GM21717 (cell line): ENCODE results near the gene OPN1MW3.
"Not testable (repeated sequence)": the region's sequence is repeated elsewhere in the genome, so short reads cannot be mapped to it uniquely, and the experiment has no call there.

ENCODE experiments used
- ATAC-seq: cut with Tn5 transposase; IDR thresholded peaks from one replicate; pipeline ENCODE4 v1.9.1; 2021; ENCODE audit warnings: mild to moderate bottlenecking, moderate library complexity; ENCODE audit not compliant: unreplicated experiment

Gene OPN1MW3

DNA sequence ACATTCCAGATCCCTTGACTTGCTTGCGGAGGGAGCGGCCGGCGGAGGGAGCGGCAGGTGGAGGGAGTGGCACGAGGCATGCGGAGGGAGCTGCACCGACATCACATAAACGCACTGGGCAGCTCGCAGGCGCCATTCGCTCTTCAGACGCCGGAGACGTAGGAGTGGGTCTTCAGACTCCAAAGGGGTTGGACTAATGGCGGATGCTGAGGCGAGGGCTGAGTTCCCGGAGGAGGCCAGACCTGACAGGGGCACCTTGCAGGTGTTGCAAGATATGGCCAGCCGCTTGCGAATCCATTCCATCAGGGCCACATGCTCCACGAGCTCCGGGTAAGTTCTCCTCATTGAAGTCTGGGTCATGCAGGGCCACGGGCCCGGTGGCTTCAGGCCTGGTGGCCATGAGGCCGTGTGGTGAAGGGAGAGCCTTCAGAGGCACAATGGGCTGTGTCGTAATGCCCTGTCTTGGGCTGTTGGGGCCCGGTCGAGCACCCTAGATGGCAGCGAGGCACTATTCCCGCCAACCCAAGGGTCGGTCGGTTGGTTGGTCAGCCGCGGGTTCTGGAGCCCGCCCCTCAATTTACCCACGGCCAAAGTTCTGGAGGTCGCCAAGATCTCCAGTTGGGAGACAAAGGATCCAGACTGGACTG is 38.4 kb downstream of the OPN1MW3 start, which contains the start of gene TKTL1:
TKTL1 (plus strand) TSS at position 132 of the 647 bp plus-strand sequence; CDS start at position 197, 65 bp downstream.
- no peak for ATAC-seq

DNA sequence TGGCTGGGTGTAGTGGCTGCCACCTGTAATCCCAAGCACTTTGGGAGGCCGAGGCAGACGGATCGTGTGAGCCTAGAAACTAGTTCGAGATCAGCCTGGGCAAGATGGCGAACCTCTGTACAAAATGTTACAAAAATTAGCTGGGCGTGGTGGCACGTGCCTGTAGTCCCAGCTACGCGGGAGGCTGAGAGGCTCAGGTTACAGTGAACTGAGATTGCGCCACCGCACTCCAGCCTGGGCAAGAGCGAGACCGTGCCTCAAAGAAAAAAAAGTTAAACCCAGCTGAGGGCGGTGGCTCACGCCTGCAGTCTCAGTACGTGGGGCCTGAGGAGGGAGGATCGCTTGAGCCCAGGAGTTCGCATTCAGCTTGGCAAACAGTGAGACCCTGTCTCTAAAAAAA is 39.3 kb downstream of the OPN1MW3 start:
- ATAC-seq = no peak

DNA sequence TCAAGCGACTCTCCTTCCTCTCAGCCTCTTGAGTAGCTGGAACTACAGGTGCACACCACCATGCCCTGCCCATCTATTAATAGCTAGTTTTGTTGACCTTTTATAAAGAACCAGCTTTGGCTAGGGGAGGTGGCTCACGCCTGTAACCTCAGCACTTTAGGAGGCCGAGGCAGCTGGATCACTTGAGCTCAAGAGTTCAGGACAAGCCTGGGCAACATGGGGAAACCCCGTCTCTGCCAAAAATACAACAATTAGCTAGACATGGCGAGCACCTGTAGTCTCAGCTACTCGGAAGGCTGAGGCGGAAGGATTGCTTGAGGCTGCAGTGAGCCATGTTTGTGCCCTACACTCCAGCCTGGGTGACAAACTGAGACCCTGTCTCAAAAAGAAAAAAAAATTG is 40.9 kb downstream of the OPN1MW3 start:
- no peak for ATAC-seq

DNA sequence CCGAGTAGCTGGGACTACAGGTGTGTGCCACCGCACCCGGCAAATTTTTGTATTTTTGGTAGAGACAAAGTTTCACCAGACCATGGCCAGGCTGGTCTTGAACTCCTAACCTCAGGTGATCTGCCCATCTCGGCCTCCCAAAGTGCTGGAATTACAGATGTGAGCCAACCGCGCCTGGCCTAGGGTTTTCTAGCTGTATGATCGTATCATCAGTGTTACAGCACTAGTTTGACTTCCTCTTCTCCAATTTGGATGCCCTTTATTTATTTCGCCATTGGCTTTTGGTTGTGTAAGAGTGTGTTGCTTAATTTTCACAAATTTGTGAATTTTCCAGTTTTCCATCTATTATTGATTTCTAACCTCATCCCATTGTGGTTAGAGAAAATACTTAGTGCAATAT is 43.4 kb downstream of the OPN1MW3 start:
- ATAC-seq = no peak

DNA sequence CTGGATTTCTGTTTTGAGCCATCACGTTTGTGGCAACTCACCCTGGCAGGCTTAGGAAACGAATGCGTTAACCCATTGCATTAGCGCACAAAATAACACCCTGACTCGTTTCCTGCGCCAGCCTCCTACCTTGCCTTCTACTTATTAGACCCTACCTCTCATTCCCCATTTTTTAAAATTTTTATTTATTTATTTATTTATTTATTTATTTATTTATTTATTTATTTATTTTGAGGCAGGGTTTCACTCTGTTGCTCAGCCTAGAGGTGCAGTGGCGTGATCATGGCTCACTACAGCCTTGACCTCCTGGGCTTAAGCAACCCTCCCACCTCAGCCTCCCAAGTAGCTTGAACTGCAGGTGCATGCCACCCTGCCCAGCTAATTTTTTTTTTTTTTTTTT is 45.6 kb downstream of the OPN1MW3 start:
- ATAC-seq = not testable (repeated sequence)

DNA sequence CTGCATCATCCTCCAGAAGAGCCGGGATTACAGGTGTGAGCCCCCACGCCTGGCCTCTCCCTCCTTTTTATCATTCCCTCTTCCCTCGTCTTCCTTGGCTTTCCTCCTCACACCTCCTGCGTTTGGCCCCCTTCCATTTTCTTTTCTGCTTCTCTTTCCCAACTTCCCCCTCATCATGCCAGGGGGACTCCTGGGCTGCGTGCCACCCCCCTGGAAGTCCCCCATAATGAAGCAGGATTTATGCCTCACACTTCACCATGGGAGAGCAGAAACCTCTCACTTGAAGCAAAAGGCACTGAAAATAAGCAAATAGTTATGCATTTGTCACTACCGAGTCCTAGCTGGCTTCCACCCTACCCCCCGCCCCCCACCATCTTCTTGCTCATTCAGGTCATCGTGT is 46.1 kb downstream of the OPN1MW3 start:
- ATAC-seq = no peak

DNA sequence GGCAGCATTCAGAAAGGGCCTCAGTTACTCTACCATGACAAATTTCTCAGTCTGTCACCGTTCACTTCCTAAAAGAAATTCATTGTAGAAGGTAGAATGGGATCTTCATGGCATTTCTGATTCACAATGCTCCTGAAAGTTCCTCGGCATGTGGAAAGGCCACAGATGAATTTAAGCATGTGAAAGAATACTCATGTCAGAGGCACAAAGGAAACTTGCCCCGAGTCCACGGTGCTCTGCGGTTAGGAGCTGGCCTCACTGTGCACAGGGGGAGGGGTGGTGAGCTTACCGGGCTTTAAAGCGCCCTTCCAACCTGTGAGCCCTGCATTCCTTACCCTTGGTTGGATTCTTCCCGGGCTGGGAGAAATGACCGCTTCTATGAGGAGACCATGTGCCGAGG is 47.5 kb downstream of the OPN1MW3 start:
- no peak for ATAC-seq

DNA sequence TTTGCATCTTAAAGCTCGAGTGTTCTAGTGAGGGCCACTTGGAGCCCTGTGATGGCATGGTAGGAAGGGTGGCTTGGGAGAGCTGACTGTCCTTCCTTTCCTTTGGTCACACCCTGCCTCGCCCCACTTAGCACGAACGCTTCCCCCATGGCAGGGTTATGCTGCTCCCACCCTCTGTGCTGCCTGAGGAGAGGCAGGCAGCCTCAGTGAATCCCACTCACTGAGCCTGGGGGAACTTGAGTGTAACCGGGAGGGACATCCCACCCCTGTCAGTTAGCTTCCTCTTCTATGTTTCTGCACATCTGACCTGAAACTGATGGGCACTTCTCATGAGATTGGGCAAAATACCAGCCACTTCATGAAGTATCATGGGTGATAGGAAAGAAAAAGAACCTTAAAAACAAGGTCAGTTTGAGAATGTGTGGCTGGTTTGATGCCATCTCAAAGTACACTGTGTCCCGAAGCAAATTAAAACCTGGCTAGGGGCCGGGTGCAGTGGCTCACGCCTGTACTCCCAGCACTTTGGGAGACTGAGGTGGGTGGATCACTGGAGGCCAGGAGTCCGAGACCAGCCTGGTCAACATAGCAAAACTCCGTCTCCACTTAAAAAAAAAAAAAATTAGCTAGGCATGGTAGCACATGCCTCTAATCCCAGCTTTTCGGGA is 48.3 kb downstream of the OPN1MW3 start:
- no peak for ATAC-seq

DNA sequence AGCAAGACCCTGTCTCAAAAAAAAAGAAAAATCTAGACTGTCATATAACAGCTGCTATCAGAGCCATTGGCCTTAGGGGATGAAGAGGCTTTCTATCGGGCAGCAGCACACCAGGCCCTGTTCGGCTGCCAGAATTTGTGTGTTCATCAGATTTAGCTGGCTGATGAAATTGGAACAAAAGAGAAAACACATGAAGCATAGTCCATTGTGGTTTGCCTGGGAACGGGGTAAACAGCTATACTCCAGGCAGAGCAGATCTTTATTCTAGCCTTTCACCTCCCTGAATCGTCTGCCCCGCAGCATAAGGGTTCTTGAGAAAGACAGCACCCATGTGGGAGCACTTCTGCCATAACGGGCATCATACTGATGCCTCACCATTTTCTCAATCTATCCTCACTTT is 49.8 kb downstream of the OPN1MW3 start:
- ATAC-seq = no peak

DNA sequence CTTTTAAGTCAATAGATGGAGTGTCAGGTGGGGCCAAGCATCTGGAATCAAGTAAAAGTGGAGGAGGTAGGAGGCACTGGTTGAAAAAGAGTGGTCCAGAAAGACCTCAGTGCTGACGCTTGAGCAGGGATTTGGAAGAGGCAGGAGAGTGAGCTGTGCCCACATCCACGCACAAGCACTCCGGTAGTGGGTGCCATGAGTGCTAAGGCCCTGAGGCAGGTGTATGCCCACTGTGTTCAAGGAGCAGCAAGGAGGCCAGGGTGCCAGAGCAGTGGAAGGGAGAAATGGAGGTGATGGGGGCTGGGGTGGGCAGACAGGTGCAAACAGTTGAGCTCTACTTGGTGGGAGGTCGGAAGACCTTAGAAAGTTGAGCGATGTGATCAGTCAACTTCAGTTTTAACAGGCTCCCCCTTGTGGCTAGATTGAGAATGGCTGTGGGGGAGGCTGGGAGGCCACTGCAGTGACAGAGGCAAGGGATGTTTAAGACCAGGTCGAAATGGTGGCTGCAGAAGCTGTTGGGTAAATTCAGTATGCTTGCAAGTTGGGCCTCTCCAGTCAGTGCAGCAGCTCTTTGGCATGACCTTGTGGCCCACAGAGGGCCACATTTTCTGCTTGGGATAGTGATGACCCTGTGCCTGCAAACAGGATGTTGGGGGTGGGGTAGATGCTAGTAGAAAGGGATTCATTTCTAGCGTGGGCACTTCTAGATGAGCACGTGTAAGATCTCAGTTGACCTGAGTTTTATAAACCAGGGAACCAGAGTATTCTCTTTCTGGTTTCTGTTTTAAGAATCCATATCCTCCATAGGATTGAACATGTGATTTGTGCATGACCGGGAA is 50.9 kb downstream of the OPN1MW3 start:
- no peak for ATAC-seq

DNA sequence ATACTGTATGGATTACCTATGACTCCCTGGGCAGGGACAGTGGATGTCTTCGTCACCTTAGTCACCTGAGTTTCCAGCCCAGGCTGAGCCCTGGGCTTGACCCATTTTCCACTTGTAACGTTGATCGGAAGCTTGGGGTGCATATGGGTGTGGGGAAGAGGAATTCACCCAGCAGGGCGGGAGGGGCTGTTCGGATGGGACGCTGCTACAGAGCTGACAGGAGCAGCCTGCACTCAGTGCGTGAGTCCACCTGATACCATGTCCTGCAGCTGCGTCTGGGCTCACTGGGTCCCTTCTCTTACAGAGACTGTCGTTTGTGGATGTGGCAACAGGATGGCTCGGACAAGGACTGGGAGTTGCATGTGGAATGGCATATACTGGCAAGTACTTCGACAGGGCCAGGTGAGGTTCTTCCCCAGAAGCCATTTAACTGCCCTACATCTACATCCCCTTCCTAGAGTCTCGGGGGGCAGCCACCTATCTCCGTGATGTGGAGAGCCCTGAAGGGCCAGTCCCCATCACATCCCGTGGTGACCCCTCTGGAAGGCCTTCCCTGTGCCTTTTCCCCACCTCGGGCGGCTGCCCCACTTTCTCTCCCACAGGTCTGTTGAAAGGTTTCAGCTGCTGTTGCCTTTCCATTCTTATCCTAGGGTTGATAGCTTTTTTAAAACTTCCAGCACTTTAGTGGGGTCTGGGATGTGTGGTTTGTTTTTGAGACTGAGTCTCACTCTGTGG is 51.8 kb downstream of the OPN1MW3 start:
- no peak for ATAC-seq

DNA sequence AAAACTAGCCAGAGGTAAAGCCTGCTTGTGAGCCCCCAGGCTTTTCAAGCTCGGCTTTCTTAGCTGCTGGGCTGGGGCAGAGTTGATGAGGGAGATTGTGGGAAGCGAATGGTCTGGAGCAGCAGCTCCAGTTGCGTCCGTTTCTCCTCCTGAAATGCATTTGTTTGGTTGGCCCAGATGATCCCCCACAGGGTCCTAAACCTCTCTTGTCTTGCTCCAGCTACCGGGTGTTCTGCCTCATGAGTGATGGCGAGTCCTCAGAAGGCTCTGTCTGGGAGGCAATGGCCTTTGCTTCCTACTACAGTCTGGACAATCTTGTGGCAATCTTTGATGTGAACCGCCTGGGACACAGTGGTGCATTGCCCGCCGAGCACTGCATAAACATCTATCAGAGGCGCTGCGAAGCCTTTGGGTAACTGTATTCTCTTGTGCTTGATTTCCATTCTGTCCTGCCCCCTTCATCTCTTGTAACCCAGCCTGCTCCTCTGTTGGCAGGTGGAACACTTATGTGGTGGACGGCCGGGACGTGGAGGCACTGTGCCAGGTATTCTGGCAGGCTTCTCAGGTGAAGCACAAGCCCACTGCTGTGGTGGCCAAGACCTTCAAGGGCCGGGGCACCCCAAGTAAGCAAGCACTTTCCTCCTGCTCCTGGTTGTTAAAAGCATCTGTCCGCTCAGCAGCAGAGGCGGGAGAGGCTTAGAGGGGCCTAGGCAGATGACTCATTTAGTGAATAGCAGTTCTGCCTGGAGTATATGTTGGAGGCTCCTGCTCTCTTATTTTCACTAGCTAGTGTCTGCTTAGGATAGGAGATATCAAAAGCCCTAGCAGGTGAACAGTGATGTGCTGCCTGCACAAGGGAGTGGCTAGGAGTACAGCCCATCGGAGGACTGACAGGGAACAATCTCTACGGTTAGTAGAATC is 53.5 kb downstream of the OPN1MW3 start:
- no peak for ATAC-seq

DNA sequence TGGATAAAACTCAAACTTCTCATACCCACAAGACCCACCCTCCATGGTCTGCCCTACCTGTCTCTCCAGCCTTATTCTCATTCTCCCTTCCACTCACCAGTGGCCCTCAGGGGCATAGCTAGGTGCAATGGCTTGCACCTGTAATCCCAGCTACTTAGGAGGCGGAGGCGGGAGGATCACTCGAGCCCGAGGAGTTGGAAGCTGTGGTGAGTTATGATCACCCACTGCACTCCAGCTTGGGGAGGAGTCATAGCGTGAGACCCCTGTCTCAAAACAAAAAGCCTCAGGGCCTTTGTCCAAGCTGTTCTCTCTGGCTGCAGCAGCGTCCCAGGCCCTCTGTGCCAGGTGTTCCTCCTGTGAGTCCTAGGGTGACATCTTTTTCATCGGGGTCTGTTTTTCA is 54.7 kb downstream of the OPN1MW3 start:
- ATAC-seq = no peak

DNA sequence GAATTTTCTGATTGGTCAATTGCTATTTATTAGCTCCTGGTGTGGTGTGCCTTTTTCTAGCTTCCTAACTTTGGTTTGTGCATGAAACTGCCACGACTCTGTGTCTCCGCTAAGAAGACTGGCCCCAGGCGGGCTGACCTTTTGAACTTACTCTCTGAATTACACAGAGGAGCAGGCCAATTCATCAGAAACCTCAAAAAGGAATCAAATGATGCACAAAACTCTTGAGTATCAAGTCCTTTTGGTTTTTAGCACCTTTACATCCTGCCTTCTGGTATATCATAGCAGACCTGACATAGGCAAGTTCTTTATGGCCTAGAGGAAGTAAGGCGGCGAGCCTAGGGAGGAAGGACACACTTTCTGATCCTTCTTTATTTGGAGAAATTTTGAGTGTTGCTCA is 55.8 kb downstream of the OPN1MW3 start:
- no peak for ATAC-seq

DNA sequence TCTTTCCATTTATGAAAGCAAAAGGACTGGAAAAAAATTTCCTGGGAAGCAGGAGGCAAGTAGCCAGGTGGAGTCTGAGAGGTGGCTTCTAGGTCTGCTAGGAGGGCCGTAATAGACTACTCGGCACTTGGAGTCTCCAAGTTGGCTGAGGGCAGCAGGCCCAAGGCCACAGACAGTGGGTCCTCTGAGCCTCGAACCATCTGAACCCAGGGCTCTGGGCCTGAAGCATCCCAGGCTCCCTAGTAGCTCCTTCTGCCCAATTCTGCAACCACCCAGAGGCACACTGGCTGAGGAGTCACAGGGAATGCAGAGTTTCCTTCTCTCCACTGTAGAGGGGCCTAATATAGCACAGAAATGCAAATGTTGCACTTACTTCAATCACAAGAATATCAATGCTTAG is 58.0 kb downstream of the OPN1MW3 start:
- no peak for ATAC-seq

DNA sequence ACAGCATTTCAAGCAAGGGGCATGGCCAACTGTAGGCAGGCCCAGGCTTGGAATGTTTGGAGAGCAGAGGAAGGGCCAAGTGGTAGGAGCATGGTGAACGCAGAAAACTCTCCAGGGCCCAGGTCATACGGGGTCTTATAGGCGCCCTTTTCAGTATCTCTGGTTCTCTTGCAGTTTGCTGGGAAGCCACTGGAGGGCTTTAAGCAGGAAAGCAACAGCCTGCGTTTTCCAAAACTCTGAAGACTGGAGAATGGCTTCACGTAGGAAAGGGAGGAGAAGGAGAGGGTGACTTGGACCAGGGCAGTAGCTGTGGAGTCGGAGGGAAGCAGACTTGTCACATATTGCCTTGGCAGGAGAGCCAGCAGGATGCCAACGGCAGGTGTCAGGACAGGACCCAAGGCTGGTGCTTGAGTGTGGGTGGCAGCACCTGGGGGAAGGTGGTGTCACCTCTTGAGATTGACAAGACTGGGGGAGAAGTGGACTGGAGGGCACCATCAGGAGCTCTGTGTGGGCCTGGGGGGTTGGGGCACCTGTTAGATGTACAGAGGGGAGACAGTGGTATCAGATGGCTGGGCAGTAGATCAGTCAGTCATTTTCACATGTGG is 60.1 kb downstream of the OPN1MW3 start:
- no peak for ATAC-seq

DNA sequence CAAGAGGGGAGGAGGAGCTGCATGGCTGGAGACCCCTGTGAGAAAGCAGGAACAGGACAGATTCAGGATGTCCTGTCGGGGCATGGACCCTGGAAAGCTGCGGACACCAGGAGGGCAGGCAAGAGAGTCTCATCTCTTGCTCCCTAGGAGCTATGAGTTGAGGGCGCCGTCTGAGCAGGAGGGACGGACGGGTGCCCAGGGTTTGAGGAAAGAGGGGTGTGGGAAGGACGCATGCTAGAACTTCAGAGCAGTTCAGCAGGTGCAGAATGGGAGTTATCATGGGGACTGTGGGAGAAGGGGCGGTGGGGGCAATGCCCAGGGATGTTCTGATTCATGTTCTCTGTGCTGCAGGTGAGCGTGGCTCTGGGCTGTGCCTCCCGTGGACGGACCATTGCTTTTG is 63.0 kb downstream of the OPN1MW3 start:
- ATAC-seq = no peak
